Measurements from ENCODE around the gene RNF214. TPM values are rescaled to one million over a fixed set of nuclear protein-coding genes. Genes with fewer than 3 reads are reported as not detected.

Gene RNF214
- total RNA-seq, 1 donor: 13.4 TPM

- H2AFZ ChIP-seq (ENCODE audit: low read length): no peak overlapping the region
- no peak for TF ChIP-seq CTCF (IDR thresholded peaks at IDR 0.05; ENCODE audit: extremely low read depth, low read depth, low read length)
- no peaks in the 10 kb centered on the region for H3K79me2 ChIP-seq (ENCODE audit: insufficient read depth, low read length)
- H3K4me2 ChIP-seq (ENCODE audit: insufficient read depth, low read length): peak overlapping the region; percentile 69
- H3K36me3 ChIP-seq (ENCODE audit: insufficient read depth, low read length): no peaks in the 10 kb centered on the region
- H3K9me3 ChIP-seq (ENCODE audit: low read depth, low read length): no peaks in the 10 kb centered on the region
- peak; percentile 68 for DNase-seq (ENCODE audit: insufficient read length, low spot score, missing footprints)
- no peak overlapping the region for H3K27ac ChIP-seq (ENCODE audit: low read depth, low read length)
- peaks cover 5% of the 10 kb centered on the region for H4K20me1 ChIP-seq (ENCODE audit: insufficient read depth, low read length)
- H3K27me3 ChIP-seq (ENCODE audit: insufficient read depth, low read length): no peaks in the 10 kb centered on the region
- peaks cover 13% of the 10 kb centered on the region for H3K4me1 ChIP-seq (ENCODE audit: insufficient read depth, low read length)
- H3K4me3 ChIP-seq (ENCODE audit: insufficient read depth, low read length): no peak overlapping the region
Observed at GRCh38 chr11:117300773-117301172, 68.3 kb downstream of the RNF214 start.

GRCh38 chr11:117302228-117302627, 69.8 kb downstream of the RNF214 start:
- Histone ChIP-seq H3K4me3 (ENCODE audit: insufficient read depth, low read length) (no peak overlapping the region), H4K20me1 (ENCODE audit: insufficient read depth, low read length) (peaks cover 5% of the 10 kb centered on the region), H3K27me3 (ENCODE audit: insufficient read depth, low read length) (no peaks in the 10 kb centered on the region), H3K9me3 (ENCODE audit: low read depth, low read length) (no peaks in the 10 kb centered on the region), H3K36me3 (ENCODE audit: insufficient read depth, low read length) (no peaks in the 10 kb centered on the region), H3K4me2 (ENCODE audit: insufficient read depth, low read length) (no peak overlapping the region), H2AFZ (ENCODE audit: low read length) (no peak overlapping the region), H3K79me2 (ENCODE audit: insufficient read depth, low read length) (no peaks in the 10 kb centered on the region), H3K4me1 (ENCODE audit: insufficient read depth, low read length) (peaks cover 13% of the 10 kb centered on the region), H3K27ac (ENCODE audit: low read depth, low read length) (no peak overlapping the region)
- TF ChIP-seq CTCF (IDR thresholded peaks at IDR 0.05; ENCODE audit: extremely low read depth, low read depth, low read length): no peak
- DNase-seq (ENCODE audit: insufficient read length, low spot score, missing footprints): no peak

- DNase-seq (ENCODE audit: insufficient read length, low spot score, missing footprints): no peak
- TF ChIP-seq CTCF (IDR thresholded peaks at IDR 0.05; ENCODE audit: extremely low read depth, low read depth, low read length): no peak
- H3K4me2 ChIP-seq (ENCODE audit: insufficient read depth, low read length): no peak overlapping the region
- no peaks in the 10 kb centered on the region for H3K27me3 ChIP-seq (ENCODE audit: insufficient read depth, low read length)
- peaks cover 5% of the 10 kb centered on the region for H4K20me1 ChIP-seq (ENCODE audit: insufficient read depth, low read length)
- H3K4me3 ChIP-seq (ENCODE audit: insufficient read depth, low read length): no peak overlapping the region
- no peaks in the 10 kb centered on the region for H3K9me3 ChIP-seq (ENCODE audit: low read depth, low read length)
- no peaks in the 10 kb centered on the region for H3K36me3 ChIP-seq (ENCODE audit: insufficient read depth, low read length)
- H2AFZ ChIP-seq (ENCODE audit: low read length): no peak overlapping the region
- H3K27ac ChIP-seq (ENCODE audit: low read depth, low read length): no peak overlapping the region
- H3K79me2 ChIP-seq (ENCODE audit: insufficient read depth, low read length): no peaks in the 10 kb centered on the region
- peaks cover 13% of the 10 kb centered on the region for H3K4me1 ChIP-seq (ENCODE audit: insufficient read depth, low read length)
Observed at GRCh38 chr11:117303101-117303500, 70.6 kb downstream of the RNF214 start.

GRCh38 chr11:117303646-117304315, 71.3 kb downstream of the RNF214 start:
- no peaks in the 10 kb centered on the region for H3K27me3 ChIP-seq (ENCODE audit: insufficient read depth, low read length)
- TF ChIP-seq CTCF (IDR thresholded peaks at IDR 0.05; ENCODE audit: extremely low read depth, low read depth, low read length): no peak
- peaks cover 13% of the 10 kb centered on the region for H3K4me1 ChIP-seq (ENCODE audit: insufficient read depth, low read length)
- H3K9me3 ChIP-seq (ENCODE audit: low read depth, low read length): no peaks in the 10 kb centered on the region
- H3K27ac ChIP-seq (ENCODE audit: low read depth, low read length): no peak overlapping the region
- no peak overlapping the region for H2AFZ ChIP-seq (ENCODE audit: low read length)
- H3K79me2 ChIP-seq (ENCODE audit: insufficient read depth, low read length): no peaks in the 10 kb centered on the region
- peaks cover 5% of the 10 kb centered on the region for H4K20me1 ChIP-seq (ENCODE audit: insufficient read depth, low read length)
- H3K4me3 ChIP-seq (ENCODE audit: insufficient read depth, low read length): no peak overlapping the region
- no peak for DNase-seq (ENCODE audit: insufficient read length, low spot score, missing footprints)
- H3K4me2 ChIP-seq (ENCODE audit: insufficient read depth, low read length): no peak overlapping the region
- H3K36me3 ChIP-seq (ENCODE audit: insufficient read depth, low read length): no peaks in the 10 kb centered on the region

Measured in osteoblast (primary cell).